ENCODE results near the gene PCSK4. TPM values are rescaled to one million over a fixed set of nuclear protein-coding genes. Genes with fewer than 3 reads are reported as not detected.

Gene PCSK4
- total and polyA plus RNA-seq, 2 of the 13 experiments (the other 11 are each of a cell fraction or from before 2014, with no cell fraction given): 2.0 to 2.7 TPM

GRCh38 chr19:1512671-1513498 is 22.7 kb upstream of the PCSK4 start, which contains the start of gene ADAMTSL5 (continued):
- TF ChIP-seq JUND (CRISPR knock-in tag; IDR thresholded peaks at IDR 0.05): no peak
- 0 out of 2 replicates have a peak, but pooled peaks have one; percentile 10 for TF ChIP-seq ARID5B (CRISPR knock-in tag; IDR thresholded peaks at IDR 0.05)
- TF ChIP-seq NFIC (IDR thresholded peaks at IDR 0.05; ENCODE audit: low read length): no peak
- peak; percentile 34; the same call in 1 of the 2 replicates for TF ChIP-seq UBTF (CRISPR knock-in tag; IDR thresholded peaks at IDR 0.05)
- peak in 1 of 2 experiments; percentile 54; a peak in 1 of 4 replicates for TF ChIP-seq HMGXB4 (CRISPR knock-in tag; IDR thresholded peaks at IDR 0.05; ENCODE audit: borderline replicate concordance in 1 of 2, low read depth in 1 of 2)
- TF ChIP-seq RBFOX2 (IDR thresholded peaks at IDR 0.05; ENCODE audit: low read depth, low read length): peak; percentile 57
- peak; percentile 59; the same call in 1 of the 2 replicates for TF ChIP-seq CBX5 (CRISPR knock-in tag; IDR thresholded peaks at IDR 0.05; ENCODE audit: borderline replicate concordance)
- peak; percentile 56; the same call in 1 of the 2 replicates for TF ChIP-seq ARNT2 (CRISPR knock-in tag; IDR thresholded peaks at IDR 0.05; ENCODE audit: low read depth)
- no peak for TF ChIP-seq ZNF333 (CRISPR knock-in tag; IDR thresholded peaks at IDR 0.05; ENCODE audit: borderline replicate concordance)
- TF ChIP-seq NFE2L2 (IDR thresholded peaks at IDR 0.05; ENCODE audit: low read length): no peak
- TF ChIP-seq MAX (IDR thresholded peaks at IDR 0.05): peak; percentile 68
- no peak for TF ChIP-seq RELA (CRISPR knock-in tag; IDR thresholded peaks at IDR 0.05)
- peak; percentile 42 for TF ChIP-seq ZBTB2 (CRISPR knock-in tag; IDR thresholded peaks at IDR 0.05; ENCODE audit: low read depth)
- TF ChIP-seq PCBP1 (IDR thresholded peaks at IDR 0.05; ENCODE audit: borderline replicate concordance, low read depth, low read length): 0 out of 2 replicates have a peak, but pooled peaks have one; percentile 63
- TF ChIP-seq HBP1 (CRISPR knock-in tag; IDR thresholded peaks at IDR 0.05; ENCODE audit: low read depth): no peak
- 0 out of 2 replicates have a peak, but pooled peaks have one; percentile 35 for TF ChIP-seq ZSCAN21 (CRISPR knock-in tag; IDR thresholded peaks at IDR 0.05; ENCODE audit: borderline replicate concordance)

All from HepG2 (cell line).